Kidney (tissue), 14 donors: Measurements from ENCODE around the gene ABCA12. TPM values are rescaled to one million over a fixed set of nuclear protein-coding genes. Genes with fewer than 3 reads are reported as not detected.

Experiments
- DNase-seq, 5 donors: peaks; one replicate each; pipeline ENCODE4 v3.0.0-alpha.2; 2013 to 2020
- FAIRE-seq: peaks from 2 replicates; lab custom pipeline; 2012; peaks lifted over from hg19 to GRCh38; lab: Jason Lieb, UNC
- H3K27ac ChIP-seq, 2 donors: one replicate each; pipeline ENCODE4 v1.7.0; 2013; ENCODE audit warnings: low read depth in 2 of 2, low read length in 2 of 2, inconsistent platforms in 1 of 2
- H3K27me3 ChIP-seq: one replicate; pipeline ENCODE4 v1.7.1; 2013; ENCODE audit warnings: low read length, inconsistent platforms; ENCODE audit not compliant: control insufficient read depth, insufficient read depth
- H3K36me3 ChIP-seq, 3 donors: one replicate each; pipeline versions ENCODE4 v1.7.0 to v1.7.1; 2013; ENCODE audit warnings: low read length in 3 of 3, control low read depth in 1 of 3, inconsistent platforms in 1 of 3; ENCODE audit not compliant: insufficient read depth in 3 of 3, control insufficient read depth in 2 of 3
- H3K4me1 ChIP-seq, 3 donors: one replicate each; pipeline versions ENCODE4 v1.7.0 to v1.7.1; 2013; ENCODE audit warnings: low read length in 3 of 3, inconsistent platforms in 1 of 3, low read depth in 1 of 3; ENCODE audit not compliant: control insufficient read depth in 2 of 3, insufficient read depth in 2 of 3
- H3K4me3 ChIP-seq, 3 donors: one replicate each; pipeline versions ENCODE4 v1.7.0 to v1.8.1; 2013; ENCODE audit warnings: low read length in 3 of 3, control low read depth in 1 of 3, inconsistent platforms in 1 of 3
- H3K9ac ChIP-seq, 3 donors: one replicate each; pipeline versions ENCODE4 v1.7.0 to v1.7.1; 2013; ENCODE audit warnings: low read length in 3 of 3, control low read depth in 1 of 3, inconsistent platforms in 1 of 3
- H3K9me3 ChIP-seq, 3 donors: one replicate each; pipeline versions ENCODE4 v1.7.0 to v1.7.1; 2013; ENCODE audit warnings: low read length in 3 of 3, control low read depth in 1 of 3, inconsistent platforms in 1 of 3; ENCODE audit not compliant: control insufficient read depth in 2 of 3, insufficient read depth in 1 of 3
- CTCF ChIP-seq: IDR thresholded peaks from 3 replicates; pipeline ENCODE4 v1.5.1; 2012; ENCODE audit warnings: mild to moderate bottlenecking, moderate library complexity, borderline replicate concordance; ENCODE audit not compliant: insufficient read depth; ENCODE audit errors: extremely low read depth
- intact Hi-C: fragments of 100-400 bp; cut with DNase I; formaldehyde crosslinking; loops from one replicate; pipeline ENCODE4 v1.11.1; 2022
- polyA plus RNA-seq: library from polyadenylated mRNA; stranded (reverse); fragments of 350-450 nt; fragmentation: Illumina TruSeq; extraction: RNeasy Lipid Tissue Mini Kit (QIAGEN cat#74804); gene quantifications from one replicate; pipeline ENCODE4 v1.2.3, GENCODE V29; 2014; ENCODE audit warnings: low read depth, low replicate concordance; ENCODE audit not compliant: insufficient read depth
- total RNA-seq: library from RNA; stranded (reverse); fragmentation: NEBNext Ultra II Directional; extraction: Animal tissue kit (Norgen Biotek cat#: 25700); gene quantifications from one replicate; pipeline ENCODE4 v1.2.1, GENCODE V29; 2021
- donor health status: control.
- donor health status: control.
- donor health status: control.
- donor health status: control.
- donor health status: control.
- donor health status: DM: yes; HTN: yes; CAD: no.
- donor health status: Normal renal cell carcinoma (clear cell type).

Gene ABCA12
- total and polyA plus RNA-seq, 2 donors from 2014 or later = 0.37 to 3.0 TPM

GRCh38 chr2:214934006-214934405 is 204.4 kb downstream of the ABCA12 start:
- TF ChIP-seq CTCF = no peak
- H3K27ac ChIP-seq = no peak overlapping the region
- no peaks in the 10 kb centered on the region for H3K9me3 ChIP-seq
- H3K4me3 ChIP-seq = no peak overlapping the region
- H3K9ac ChIP-seq = no peak overlapping the region
- FAIRE-seq (no peak), DNase-seq (no peak)
- H3K4me1 ChIP-seq = no peaks in the 10 kb centered on the region
- H3K27me3 ChIP-seq = no peaks in the 10 kb centered on the region
- H3K36me3 ChIP-seq = no peaks in the 10 kb centered on the region
- intact Hi-C loops = no loop called here

GRCh38 chr2:214904634-214905033 is 233.8 kb downstream of the ABCA12 start:
- Histone ChIP-seq H3K4me3 (no peak overlapping the region), H3K9me3 (no peaks in the 10 kb centered on the region), H3K36me3 (no peaks in the 10 kb centered on the region), H3K27ac (no peak overlapping the region), H3K4me1 (no peaks in the 10 kb centered on the region), H3K9ac (no peak overlapping the region), H3K27me3 (no peaks in the 10 kb centered on the region)
- TF ChIP-seq CTCF = no peak
- intact Hi-C loops = no loop called here
- FAIRE-seq (no peak), DNase-seq (no peak)

GRCh38 chr2:214904176-214904575 is 234.2 kb downstream of the ABCA12 start:
- H3K9ac ChIP-seq = no peak overlapping the region
- no peak overlapping the region for H3K4me3 ChIP-seq
- FAIRE-seq = no peak
- H3K4me1 ChIP-seq = no peaks in the 10 kb centered on the region
- no peaks in the 10 kb centered on the region for H3K36me3 ChIP-seq
- DNase-seq = no peak
- intact Hi-C loops = no loop called here
- no peak overlapping the region for H3K27ac ChIP-seq
- H3K27me3 ChIP-seq = no peaks in the 10 kb centered on the region
- no peaks in the 10 kb centered on the region for H3K9me3 ChIP-seq
- no peak for TF ChIP-seq CTCF

GRCh38 chr2:214902286-214902685 is 236.1 kb downstream of the ABCA12 start:
- no peak overlapping the region for H3K9ac ChIP-seq
- TF ChIP-seq CTCF = no peak
- FAIRE-seq (no peak), DNase-seq (no peak)
- no peaks in the 10 kb centered on the region for H3K4me1 ChIP-seq
- H3K4me3 ChIP-seq = no peak overlapping the region
- H3K27me3 ChIP-seq = no peaks in the 10 kb centered on the region
- intact Hi-C loops = no loop called here
- H3K36me3 ChIP-seq = no peaks in the 10 kb centered on the region
- H3K27ac ChIP-seq = no peak overlapping the region
- no peaks in the 10 kb centered on the region for H3K9me3 ChIP-seq
